CD4-positive, alpha-beta T cell treated with Interleukin-15 for 4 hours (primary cell): ENCODE results near the gene HECA.
"Not testable (repeated sequence)": the region's sequence is repeated elsewhere in the genome, so short reads cannot be mapped to it uniquely, and the experiment has no call there.

Experiments
- DNase-seq: peaks from one replicate; pipeline ENCODE4 v3.0.0-alpha.2; 2020; ENCODE audit warnings: low spot score

Gene HECA

GRCh38 chr6:139134817-139135577 is at the start of gene HECA:
Gene HECA (plus strand): TSS chr6:139135080. CDS start chr6:139135397, 317 bp downstream.
- DNase-seq, result peak; percentile 98

- no peak for DNase-seq
Measured at GRCh38 chr6:139091826-139092225, 43.1 kb upstream of the HECA start.

GRCh38 chr6:139099984-139100383 is 34.9 kb upstream of the HECA start:
- DNase-seq, result no peak

GRCh38 chr6:139107051-139107450 is 27.8 kb upstream of the HECA start:
- no peak for DNase-seq

GRCh38 chr6:139108378-139108777 is 26.5 kb upstream of the HECA start:
- DNase-seq, result no peak

GRCh38 chr6:139109558-139109957 is 25.3 kb upstream of the HECA start:
- DNase-seq, result peak; percentile 25

- DNase-seq, result no peak
Measured at GRCh38 chr6:139112146-139112545, 22.7 kb upstream of the HECA start.

GRCh38 chr6:139112561-139112960 is 22.3 kb upstream of the HECA start:
- no peak for DNase-seq

- DNase-seq, result no peak
Measured at GRCh38 chr6:139114746-139115145, 20.1 kb upstream of the HECA start.

GRCh38 chr6:139115989-139116758 is 18.7 kb upstream of the HECA start:
- no peak for DNase-seq

GRCh38 chr6:139117734-139118133 is 17.1 kb upstream of the HECA start:
- DNase-seq, result no peak

- no peak for DNase-seq
Measured at GRCh38 chr6:139119552-139119951, 15.3 kb upstream of the HECA start.

- DNase-seq, result not testable (repeated sequence)
Measured at GRCh38 chr6:139122823-139123222, 12.1 kb upstream of the HECA start.

- DNase-seq, result peak; percentile 89
Measured at GRCh38 chr6:139124887-139125672, 9.8 kb upstream of the HECA start.

- peak; percentile 60 for DNase-seq
Measured at GRCh38 chr6:139126255-139126654, 8.6 kb upstream of the HECA start.

- DNase-seq, result no peak
Measured at GRCh38 chr6:139126931-139127330, 7.9 kb upstream of the HECA start.

GRCh38 chr6:139129284-139129683 is 5.6 kb upstream of the HECA start:
- DNase-seq, result no peak

GRCh38 chr6:139131736-139132280 is 3.1 kb upstream of the HECA start:
- no peak for DNase-seq

- DNase-seq, result no peak
Measured at GRCh38 chr6:139133262-139134063, 1.4 kb upstream of the HECA start.

GRCh38 chr6:139134064-139134395 is 850 bp upstream of the HECA start:
- no peak for DNase-seq
